Effector CD4-positive, alpha-beta T cell (primary cell): Measurements from ENCODE around the gene ATP2A3.

ENCODE experiments used
- DNase-seq: peaks from one replicate; pipeline ENCODE4 v3.0.0-alpha.2; 2020

ATP2A3 gene

GRCh38 chr17:3990386-3991127 is 26.3 kb upstream of the ATP2A3 start:
- no peak for DNase-seq

- no peak for DNase-seq
These were observed 25.0 kb upstream of the ATP2A3 start for GRCh38 chr17:3989041-3989886.

GRCh38 chr17:3988297-3989040 is 24.2 kb upstream of the ATP2A3 start:
- DNase-seq = no peak

GRCh38 chr17:3986939-3987335 is 22.7 kb upstream of the ATP2A3 start:
- no peak for DNase-seq

GRCh38 chr17:3986270-3986938 is 22.2 kb upstream of the ATP2A3 start:
- no peak for DNase-seq

- DNase-seq = no peak
These were observed 21.6 kb upstream of the ATP2A3 start for GRCh38 chr17:3985846-3986245.

- no peak for DNase-seq
These were observed 19.6 kb upstream of the ATP2A3 start for GRCh38 chr17:3983606-3984484.

GRCh38 chr17:3982541-3983017 is 18.3 kb upstream of the ATP2A3 start:
- DNase-seq = no peak

GRCh38 chr17:3982113-3982512 is 17.9 kb upstream of the ATP2A3 start:
- no peak for DNase-seq

- DNase-seq = no peak
These were observed 17.2 kb upstream of the ATP2A3 start for GRCh38 chr17:3981455-3981854.

GRCh38 chr17:3980381-3981014 is 16.3 kb upstream of the ATP2A3 start:
- DNase-seq = no peak

GRCh38 chr17:3979290-3979611 is 15.0 kb upstream of the ATP2A3 start:
- DNase-seq = no peak

GRCh38 chr17:3978421-3979289 is 14.4 kb upstream of the ATP2A3 start:
- no peak for DNase-seq

- DNase-seq = no peak
These were observed 13.2 kb upstream of the ATP2A3 start for GRCh38 chr17:3977387-3977786.

- DNase-seq = no peak
These were observed 12.5 kb upstream of the ATP2A3 start for GRCh38 chr17:3976675-3977171.

- no peak for DNase-seq
These were observed 10.7 kb upstream of the ATP2A3 start for GRCh38 chr17:3974980-3975379.

- no peak for DNase-seq
These were observed 10.0 kb upstream of the ATP2A3 start for GRCh38 chr17:3974138-3974687.

GRCh38 chr17:3973495-3974137 is 9.4 kb upstream of the ATP2A3 start:
- DNase-seq = no peak

GRCh38 chr17:3972931-3973330 is 8.7 kb upstream of the ATP2A3 start:
- DNase-seq = no peak
